AG04449 (cell line): ENCODE data around the gene DUSP9.
A peak's percentile ranks its signal among the peaks of the same experiment; 100 is the strongest.

Experiments
- CTCF ChIA-PET: fragments of 350-600 bp; formaldehyde crosslinking; extraction: SDS; loops from one replicate; lab custom pipeline; 2021; ENCODE audit warnings: antibody characterized with exemption; lab: Yijun Ruan, JAX
- POLR2A ChIA-PET: fragments of 400-600, 350-600 bp; formaldehyde crosslinking; extraction: SDS; loops from one replicate; lab custom pipeline; 2020; ENCODE audit warnings: antibody characterized with exemption, inconsistent platforms; lab: Yijun Ruan, JAX
- DNase-seq: peaks from one replicate; pipeline ENCODE4 v3.0.0-alpha.2; 2010; ENCODE audit warnings: low read depth, low spot score
- H3K4me3 ChIP-seq: 2 replicates; pipeline ENCODE4 v1.5.1; 2011; ENCODE audit warnings: low read depth, mild to moderate bottlenecking, control low read depth, low read length
- TF ChIP-seq, protein P1 (sequence below): IDR thresholded peaks from one replicate; pipeline ENCODE4 v1.5.1; 2011; ENCODE audit warnings: mild to moderate bottlenecking, moderate library complexity, low read length, control low read depth, inconsistent platforms; ENCODE audit not compliant: insufficient read depth; ENCODE audit errors: missing control alignments

Gene DUSP9

DNA sequence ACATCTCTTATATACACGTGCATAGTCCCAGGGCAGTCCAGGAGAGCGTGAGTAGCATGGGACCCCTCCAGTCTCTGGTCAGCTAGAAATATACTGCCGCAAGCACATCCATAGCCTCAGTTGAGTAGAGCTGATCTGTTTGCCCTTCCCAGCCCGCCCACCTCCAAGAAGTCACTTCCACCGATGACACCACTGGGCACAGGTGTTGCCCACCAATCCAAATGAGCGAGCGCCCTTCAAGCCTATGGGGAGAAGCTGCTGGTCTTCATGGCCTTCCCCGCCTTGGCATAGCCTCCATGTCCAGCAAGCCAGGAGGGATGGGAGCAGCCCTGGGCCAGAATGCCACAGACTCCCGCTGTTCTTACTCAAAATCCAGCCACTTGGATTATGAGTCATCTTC is 10.2 kb downstream of the DUSP9 start:
- no peak overlapping the region for H3K4me3 ChIP-seq
- ChIA-PET POLR2A (no interaction called here), CTCF (interaction anchor here (0.8 to 4.1 kb wide), 2 partner anchors 9 to 11 kb away, joined by 3 to 39 read pairs; no protein-coding TSS in a partner anchor)
- TF ChIP-seq, protein P1, sequence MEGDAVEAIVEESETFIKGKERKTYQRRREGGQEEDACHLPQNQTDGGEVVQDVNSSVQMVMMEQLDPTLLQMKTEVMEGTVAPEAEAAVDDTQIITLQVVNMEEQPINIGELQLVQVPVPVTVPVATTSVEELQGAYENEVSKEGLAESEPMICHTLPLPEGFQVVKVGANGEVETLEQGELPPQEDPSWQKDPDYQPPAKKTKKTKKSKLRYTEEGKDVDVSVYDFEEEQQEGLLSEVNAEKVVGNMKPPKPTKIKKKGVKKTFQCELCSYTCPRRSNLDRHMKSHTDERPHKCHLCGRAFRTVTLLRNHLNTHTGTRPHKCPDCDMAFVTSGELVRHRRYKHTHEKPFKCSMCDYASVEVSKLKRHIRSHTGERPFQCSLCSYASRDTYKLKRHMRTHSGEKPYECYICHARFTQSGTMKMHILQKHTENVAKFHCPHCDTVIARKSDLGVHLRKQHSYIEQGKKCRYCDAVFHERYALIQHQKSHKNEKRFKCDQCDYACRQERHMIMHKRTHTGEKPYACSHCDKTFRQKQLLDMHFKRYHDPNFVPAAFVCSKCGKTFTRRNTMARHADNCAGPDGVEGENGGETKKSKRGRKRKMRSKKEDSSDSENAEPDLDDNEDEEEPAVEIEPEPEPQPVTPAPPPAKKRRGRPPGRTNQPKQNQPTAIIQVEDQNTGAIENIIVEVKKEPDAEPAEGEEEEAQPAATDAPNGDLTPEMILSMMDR: no peak
- DNase-seq: no peak

- ChIA-PET CTCF (interaction anchor here (1.3 to 4.1 kb wide), 4 partner anchors 8 to 120 kb away, joined by 5 to 39 read pairs (median 12); no protein-coding TSS in a partner anchor), POLR2A (no interaction called here)
- TF ChIP-seq, protein P1: no peak
- DNase-seq: no peak
- no peak overlapping the region for H3K4me3 ChIP-seq
Measured at GRCh38 chrX:153659268-153659667, 12.3 kb downstream of the DUSP9 start.

GRCh38 chrX:153662266-153662665 is 15.3 kb downstream of the DUSP9 start:
- CTCF ChIA-PET: interaction anchor here (0.9 to 11.8 kb wide), 12 partner anchors 9 to 720 kb away, joined by 3 to 122 read pairs (median 4); partner anchors contain the start of gene DUSP9
- POLR2A ChIA-PET: no interaction called here
- H3K4me3 ChIP-seq: no peak overlapping the region
- TF ChIP-seq, protein P1: no peak
- no peak for DNase-seq

- ChIA-PET POLR2A (no interaction called here), CTCF (interaction anchor here (1.1 to 11.8 kb wide), 8 partner anchors 8 to 724 kb away, joined by 3 to 122 read pairs (median 29); no protein-coding TSS in a partner anchor)
- no peak for DNase-seq
- H3K4me3 ChIP-seq: no peak overlapping the region
- TF ChIP-seq, protein P1: no peak
Measured at GRCh38 chrX:153665726-153666306, 18.8 kb downstream of the DUSP9 start.

- H3K4me3 ChIP-seq: peak overlapping the region; percentile 25
- DNase-seq: no peak
- TF ChIP-seq, protein P1: no peak
- POLR2A ChIA-PET: no interaction called here
- CTCF ChIA-PET: interaction anchor here (0.6 to 11.8 kb wide), 30 partner anchors 9 to 726 kb away, joined by 3 to 122 read pairs (median 7); partner anchors contain the start of gene SLC6A8
Measured at GRCh38 chrX:153667281-153667955, 20.4 kb downstream of the DUSP9 start.

GRCh38 chrX:153667956-153668396 is 21.0 kb downstream of the DUSP9 start:
- H3K4me3 ChIP-seq: peak overlapping the region; percentile 25; the same call in 1 of the 2 replicates
- ChIA-PET CTCF (interaction anchor here (0.6 to 11.8 kb wide), 28 partner anchors 10 to 726 kb away, joined by 3 to 122 read pairs (median 8); partner anchors contain the start of gene SLC6A8), POLR2A (interaction anchor here (0.5 kb wide), 1 partner anchor 77 kb away, joined by 3 read pairs; no protein-coding TSS in a partner anchor)
- DNase-seq: no peak
- TF ChIP-seq, protein P1: peak; percentile 79
